ENCODE data around the gene DYNC2LI1.

The DYNC2LI1 gene

GRCh38 chr2:43852196-43852730 is 78.4 kb downstream of the DYNC2LI1 start:
- Histone ChIP-seq H3K4me2 (no peak overlapping the region), H4K20me1 (ENCODE audit: insufficient read depth) (no peaks in the 10 kb centered on the region), H2AFZ (ENCODE audit: low read depth) (no peak overlapping the region), H3K79me2 (ENCODE audit: insufficient read depth, low read depth) (no peaks in the 10 kb centered on the region), H3K27ac (no peak overlapping the region), H3K4me3 (IDR thresholded peaks at IDR 0.05; ENCODE audit: insufficient read depth, low read depth, low read length) (no peak overlapping the region), H3K4me1 (ENCODE audit: low read depth, poor library complexity, severe bottlenecking) (no peaks in the 10 kb centered on the region), H3K9ac (no peak overlapping the region), H3K27me3 (ENCODE audit: insufficient read depth, low read depth) (peaks cover 14% of the 10 kb centered on the region; the same call in 1 of the 2 replicates), H3K36me3 (ENCODE audit: insufficient read depth) (no peaks in the 10 kb centered on the region)
- no peak for TF ChIP-seq CTCF (conservative IDR thresholded peaks at IDR 0.05; ENCODE audit: low read depth, low read length)

- Histone ChIP-seq H3K9ac (no peak overlapping the region), H3K4me3 (IDR thresholded peaks at IDR 0.05; ENCODE audit: insufficient read depth, low read depth, low read length) (no peak overlapping the region), H2AFZ (ENCODE audit: low read depth) (no peak overlapping the region), H4K20me1 (ENCODE audit: insufficient read depth) (no peaks in the 10 kb centered on the region), H3K27me3 (ENCODE audit: insufficient read depth, low read depth) (peaks cover 24% of the 10 kb centered on the region; the same call in 1 of the 2 replicates), H3K4me2 (no peak overlapping the region), H3K36me3 (ENCODE audit: insufficient read depth) (no peaks in the 10 kb centered on the region), H3K4me1 (ENCODE audit: low read depth, poor library complexity, severe bottlenecking) (no peaks in the 10 kb centered on the region), H3K27ac (no peak overlapping the region), H3K79me2 (ENCODE audit: insufficient read depth, low read depth) (no peaks in the 10 kb centered on the region)
- no peak for TF ChIP-seq CTCF (conservative IDR thresholded peaks at IDR 0.05; ENCODE audit: low read depth, low read length)
Measured at GRCh38 chr2:43853141-43854081, 79.6 kb downstream of the DYNC2LI1 start.

- H3K27me3 ChIP-seq (ENCODE audit: insufficient read depth, low read depth), result peaks cover 30% of the 10 kb centered on the region; the same call in 1 of the 2 replicates
Measured at GRCh38 chr2:43854671-43855070, 80.8 kb downstream of the DYNC2LI1 start.

GRCh38 chr2:43855292-43855691 is 81.5 kb downstream of the DYNC2LI1 start:
- Histone ChIP-seq H3K27ac (no peak overlapping the region), H3K4me3 (IDR thresholded peaks at IDR 0.05; ENCODE audit: insufficient read depth, low read depth, low read length) (no peak overlapping the region), H4K20me1 (ENCODE audit: insufficient read depth) (no peaks in the 10 kb centered on the region), H3K36me3 (ENCODE audit: insufficient read depth) (no peaks in the 10 kb centered on the region), H3K79me2 (ENCODE audit: insufficient read depth, low read depth) (no peaks in the 10 kb centered on the region), H3K4me1 (ENCODE audit: low read depth, poor library complexity, severe bottlenecking) (no peaks in the 10 kb centered on the region), H3K9ac (no peak overlapping the region), H2AFZ (ENCODE audit: low read depth) (no peak overlapping the region), H3K4me2 (no peak overlapping the region), H3K27me3 (ENCODE audit: insufficient read depth, low read depth) (peaks cover 32% of the 10 kb centered on the region; the same call in 1 of the 2 replicates)
- TF ChIP-seq CTCF (conservative IDR thresholded peaks at IDR 0.05; ENCODE audit: low read depth, low read length), result no peak

More at GRCh38 chr2:43854671-43855070, 80.8 kb downstream of the DYNC2LI1 start:
- no peaks in the 10 kb centered on the region for H3K79me2 ChIP-seq (ENCODE audit: insufficient read depth, low read depth)
- H3K36me3 ChIP-seq (ENCODE audit: insufficient read depth), result no peaks in the 10 kb centered on the region
- no peaks in the 10 kb centered on the region for H4K20me1 ChIP-seq (ENCODE audit: insufficient read depth)
- no peak for TF ChIP-seq CTCF (conservative IDR thresholded peaks at IDR 0.05; ENCODE audit: low read depth, low read length)
- no peak overlapping the region for H3K9ac ChIP-seq
- no peak overlapping the region for H3K27ac ChIP-seq
- no peaks in the 10 kb centered on the region for H3K4me1 ChIP-seq (ENCODE audit: low read depth, poor library complexity, severe bottlenecking)
- no peak overlapping the region for H3K4me3 ChIP-seq (IDR thresholded peaks at IDR 0.05; ENCODE audit: insufficient read depth, low read depth, low read length)
- no peak overlapping the region for H2AFZ ChIP-seq (ENCODE audit: low read depth)
- H3K4me2 ChIP-seq, result no peak overlapping the region

Data from KMS-11 (cell line).